ENCODE measurements around the gene HTR2B.

- TF ChIP-seq, protein P1, sequence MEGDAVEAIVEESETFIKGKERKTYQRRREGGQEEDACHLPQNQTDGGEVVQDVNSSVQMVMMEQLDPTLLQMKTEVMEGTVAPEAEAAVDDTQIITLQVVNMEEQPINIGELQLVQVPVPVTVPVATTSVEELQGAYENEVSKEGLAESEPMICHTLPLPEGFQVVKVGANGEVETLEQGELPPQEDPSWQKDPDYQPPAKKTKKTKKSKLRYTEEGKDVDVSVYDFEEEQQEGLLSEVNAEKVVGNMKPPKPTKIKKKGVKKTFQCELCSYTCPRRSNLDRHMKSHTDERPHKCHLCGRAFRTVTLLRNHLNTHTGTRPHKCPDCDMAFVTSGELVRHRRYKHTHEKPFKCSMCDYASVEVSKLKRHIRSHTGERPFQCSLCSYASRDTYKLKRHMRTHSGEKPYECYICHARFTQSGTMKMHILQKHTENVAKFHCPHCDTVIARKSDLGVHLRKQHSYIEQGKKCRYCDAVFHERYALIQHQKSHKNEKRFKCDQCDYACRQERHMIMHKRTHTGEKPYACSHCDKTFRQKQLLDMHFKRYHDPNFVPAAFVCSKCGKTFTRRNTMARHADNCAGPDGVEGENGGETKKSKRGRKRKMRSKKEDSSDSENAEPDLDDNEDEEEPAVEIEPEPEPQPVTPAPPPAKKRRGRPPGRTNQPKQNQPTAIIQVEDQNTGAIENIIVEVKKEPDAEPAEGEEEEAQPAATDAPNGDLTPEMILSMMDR (IDR thresholded peaks at IDR 0.05; ENCODE audit: low read depth, low read length) = no peak
- TF ChIP-seq, protein P2, sequence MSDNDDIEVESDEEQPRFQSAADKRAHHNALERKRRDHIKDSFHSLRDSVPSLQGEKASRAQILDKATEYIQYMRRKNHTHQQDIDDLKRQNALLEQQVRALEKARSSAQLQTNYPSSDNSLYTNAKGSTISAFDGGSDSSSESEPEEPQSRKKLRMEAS (IDR thresholded peaks at IDR 0.05; ENCODE audit: low read depth, low read length) = no peak
- no peak for TF ChIP-seq POLR2A (IDR thresholded peaks at IDR 0.05; ENCODE audit: extremely low read depth, insufficient read length)
- TF ChIP-seq MYC (IDR thresholded peaks at IDR 0.05; ENCODE audit: low read depth, low read length) = no peak
Measured at GRCh38 chr2:231130336-231131056, 5.7 kb upstream of the HTR2B start.

Measured in NB4 (cell line).